Activated CD4-positive, alpha-beta T cell treated with anti-CD3 and anti-CD28 coated beads, Interleukin-2, amount 10 ng/mL, durations not matched to agents 24 days and 14 days (primary cell): Measurements from ENCODE around the gene SV2B. TPM values are rescaled to one million over a fixed set of nuclear protein-coding genes. Genes with fewer than 3 reads are reported as not detected.

Experiments used
- DNase-seq: peaks from one replicate; pipeline ENCODE4 v3.0.0; 2022
- H3K27ac Mint-ChIP-seq: one replicate; pipeline ENCODE4 v1.8.0; 2022; ENCODE audit warnings: mild to moderate bottlenecking, mixed read lengths
- H3K27me3 Mint-ChIP-seq: one replicate; pipeline ENCODE4 v1.8.0; 2022; ENCODE audit warnings: mixed read lengths
- H3K36me3 Mint-ChIP-seq: one replicate; pipeline ENCODE4 v1.8.0; 2022; ENCODE audit warnings: low read depth, mild to moderate bottlenecking, mixed read lengths
- H3K4me1 Mint-ChIP-seq: one replicate; pipeline ENCODE4 v1.8.0; 2021; ENCODE audit warnings: mixed read lengths
- H3K4me3 Mint-ChIP-seq: one replicate; pipeline ENCODE4 v1.8.0; 2022; ENCODE audit warnings: mild to moderate bottlenecking, moderate library complexity, mixed read lengths
- H3K9me3 Mint-ChIP-seq: one replicate; pipeline ENCODE4 v1.8.0; 2021; ENCODE audit warnings: mixed read lengths
- intact Hi-C: fragments of 100-400 bp; cut with micrococcal nuclease; formaldehyde crosslinking; loops from one replicate; pipeline ENCODE4 v1.15.1; 2023
- total RNA-seq: library from RNA; stranded (reverse); gene quantifications from 2 replicates; pipeline ENCODE4 v1.2.3, GENCODE V29; 2022

Gene SV2B
- total RNA-seq, 1 donor from 2014 or later, result 0.07 TPM

GRCh38 chr15:91114301-91114700 lies 14.2 kb downstream of the SV2B start:
- no peak for DNase-seq
- intact Hi-C loops, result no loop called here
- H3K4me1 Mint-ChIP-seq, result peaks cover 6% of the 10 kb centered on the region
- H3K36me3 Mint-ChIP-seq, result no peaks in the 10 kb centered on the region
- no peak overlapping the region for H3K4me3 Mint-ChIP-seq
- peaks cover 19% of the 10 kb centered on the region for H3K27me3 Mint-ChIP-seq
- H3K9me3 Mint-ChIP-seq, result no peaks in the 10 kb centered on the region
- no peak overlapping the region for H3K27ac Mint-ChIP-seq

DNA sequence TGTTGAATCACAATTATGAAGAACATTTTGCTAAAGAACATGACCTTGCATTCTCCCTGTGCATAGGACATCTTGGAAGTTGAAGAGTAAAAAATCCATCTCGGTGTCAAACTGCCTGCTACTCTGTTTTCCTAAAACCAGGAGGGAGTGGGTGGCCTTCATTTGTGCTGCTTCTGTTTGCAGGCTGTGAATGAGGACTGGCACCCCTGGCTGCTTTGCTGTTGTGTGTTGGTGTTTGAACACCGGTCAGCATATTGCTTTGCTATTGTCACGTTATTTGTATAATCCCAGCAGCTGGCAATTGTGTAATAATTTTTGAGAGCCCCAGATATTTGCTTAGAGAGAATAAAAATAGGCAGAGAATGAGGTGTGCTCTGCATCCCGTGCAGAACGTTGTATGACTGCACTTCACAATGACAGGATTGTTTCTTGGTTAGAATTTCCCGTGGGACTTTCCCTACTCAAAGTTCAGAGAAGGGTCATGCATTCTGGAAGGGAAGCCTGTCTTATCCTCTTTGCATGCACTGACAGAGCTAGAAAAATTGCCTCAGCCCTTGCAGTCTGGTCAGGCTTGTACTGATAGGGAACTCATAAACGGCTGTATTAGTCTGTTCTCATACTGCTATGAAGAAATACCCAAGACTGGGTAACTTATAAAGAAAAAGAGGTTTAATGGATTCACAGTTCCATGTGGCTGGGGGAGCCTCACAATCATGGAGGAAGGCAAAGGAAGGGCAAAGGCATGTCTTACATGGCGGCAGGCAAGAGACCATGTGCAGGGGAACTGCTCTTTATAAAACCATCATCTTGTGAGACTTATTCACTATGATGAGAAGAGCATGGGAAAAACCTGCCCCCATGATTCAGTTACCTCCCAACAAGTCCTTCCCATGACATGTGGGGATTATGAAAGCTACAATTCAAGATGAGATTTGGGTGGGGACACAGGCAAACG lies 16.3 kb downstream of the SV2B start:
- DNase-seq, result no peak
- Mint-ChIP-seq H3K27me3 (peaks cover 24% of the 10 kb centered on the region), H3K27ac (no peak overlapping the region), H3K4me1 (peaks cover 6% of the 10 kb centered on the region), H3K4me3 (no peak overlapping the region), H3K9me3 (no peaks in the 10 kb centered on the region), H3K36me3 (no peaks in the 10 kb centered on the region)
- intact Hi-C loops, result no loop called here

GRCh38 chr15:91117375-91117774 lies 17.3 kb downstream of the SV2B start:
- Mint-ChIP-seq H3K9me3 (no peaks in the 10 kb centered on the region), H3K4me3 (no peak overlapping the region), H3K4me1 (peaks cover 6% of the 10 kb centered on the region), H3K36me3 (no peaks in the 10 kb centered on the region), H3K27me3 (peaks cover 24% of the 10 kb centered on the region), H3K27ac (no peak overlapping the region)
- DNase-seq, result no peak
- intact Hi-C loops, result no loop called here

DNA sequence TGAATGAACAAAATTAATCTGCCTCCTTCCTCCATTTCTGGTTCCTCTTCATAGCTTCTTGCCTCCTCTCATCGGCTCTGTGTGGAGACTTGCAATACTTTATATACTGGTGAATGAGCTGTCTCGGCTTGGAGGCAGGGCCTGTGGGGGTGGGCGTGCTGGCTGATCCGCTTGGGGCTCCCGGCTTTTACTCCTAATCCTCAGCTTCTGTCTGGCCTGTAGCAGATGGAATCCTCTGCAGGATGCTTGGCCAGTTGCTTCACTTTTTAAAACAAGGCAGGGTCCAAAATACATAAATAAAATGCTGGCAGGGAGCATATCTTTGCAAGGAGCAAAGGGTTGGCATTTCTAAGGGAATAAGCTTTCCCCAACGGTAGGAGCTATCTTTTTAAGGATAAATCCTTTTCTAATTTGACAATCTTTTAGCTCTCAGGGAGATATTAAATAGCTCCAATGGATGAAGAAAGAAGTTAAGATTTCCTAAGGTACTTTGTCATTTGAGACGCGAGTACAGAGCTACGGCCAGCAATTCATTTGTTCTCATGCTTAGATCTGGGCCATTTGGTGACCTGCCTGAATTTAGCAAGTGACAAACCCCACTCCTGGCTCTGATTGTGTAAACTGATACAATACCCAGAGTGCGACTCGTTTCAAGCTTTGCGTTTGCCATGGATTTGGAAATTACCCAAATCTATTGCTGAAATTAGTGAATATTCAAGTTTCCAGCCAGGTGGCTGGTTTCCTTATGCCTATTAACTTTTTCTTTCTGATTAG lies 18.9 kb downstream of the SV2B start:
- Mint-ChIP-seq H3K27ac (no peak overlapping the region), H3K4me1 (peaks cover 6% of the 10 kb centered on the region), H3K27me3 (peaks cover 25% of the 10 kb centered on the region), H3K36me3 (no peaks in the 10 kb centered on the region), H3K4me3 (no peak overlapping the region), H3K9me3 (no peaks in the 10 kb centered on the region)
- intact Hi-C loops, result no loop called here
- DNase-seq, result no peak

- H3K9me3 Mint-ChIP-seq, result no peaks in the 10 kb centered on the region
- H3K27ac Mint-ChIP-seq, result no peak overlapping the region
- DNase-seq, result no peak
- intact Hi-C loops, result no loop called here
- H3K4me1 Mint-ChIP-seq, result no peaks in the 10 kb centered on the region
- H3K36me3 Mint-ChIP-seq, result no peaks in the 10 kb centered on the region
- peaks cover 29% of the 10 kb centered on the region for H3K27me3 Mint-ChIP-seq
- H3K4me3 Mint-ChIP-seq, result no peak overlapping the region
Observed at GRCh38 chr15:91122296-91122695, 22.2 kb downstream of the SV2B start.

- intact Hi-C loops, result no loop called here
Observed at GRCh38 chr15:91124132-91124531, 24.1 kb downstream of the SV2B start.

GRCh38 chr15:91125162-91125561 lies 25.1 kb downstream of the SV2B start:
- H3K27me3 Mint-ChIP-seq, result peaks cover 23% of the 10 kb centered on the region
- H3K9me3 Mint-ChIP-seq, result no peaks in the 10 kb centered on the region
- H3K4me3 Mint-ChIP-seq, result no peak overlapping the region
- no peak for DNase-seq
- no peaks in the 10 kb centered on the region for H3K4me1 Mint-ChIP-seq
- no peak overlapping the region for H3K27ac Mint-ChIP-seq
- no peaks in the 10 kb centered on the region for H3K36me3 Mint-ChIP-seq
- intact Hi-C loops, result no loop called here

More at GRCh38 chr15:91124132-91124531, 24.1 kb downstream of the SV2B start:
- Mint-ChIP-seq H3K27ac (no peak overlapping the region), H3K27me3 (peaks cover 25% of the 10 kb centered on the region), H3K36me3 (no peaks in the 10 kb centered on the region), H3K4me3 (no peak overlapping the region), H3K4me1 (no peaks in the 10 kb centered on the region), H3K9me3 (no peaks in the 10 kb centered on the region)
- no peak for DNase-seq

GRCh38 chr15:91126080-91126479 lies 26.0 kb downstream of the SV2B start:
- Mint-ChIP-seq H3K4me1 (no peaks in the 10 kb centered on the region), H3K27ac (no peak overlapping the region), H3K9me3 (no peaks in the 10 kb centered on the region), H3K4me3 (no peak overlapping the region), H3K36me3 (no peaks in the 10 kb centered on the region), H3K27me3 (peaks cover 20% of the 10 kb centered on the region)
- intact Hi-C loops, result no loop called here
- no peak for DNase-seq

DNA sequence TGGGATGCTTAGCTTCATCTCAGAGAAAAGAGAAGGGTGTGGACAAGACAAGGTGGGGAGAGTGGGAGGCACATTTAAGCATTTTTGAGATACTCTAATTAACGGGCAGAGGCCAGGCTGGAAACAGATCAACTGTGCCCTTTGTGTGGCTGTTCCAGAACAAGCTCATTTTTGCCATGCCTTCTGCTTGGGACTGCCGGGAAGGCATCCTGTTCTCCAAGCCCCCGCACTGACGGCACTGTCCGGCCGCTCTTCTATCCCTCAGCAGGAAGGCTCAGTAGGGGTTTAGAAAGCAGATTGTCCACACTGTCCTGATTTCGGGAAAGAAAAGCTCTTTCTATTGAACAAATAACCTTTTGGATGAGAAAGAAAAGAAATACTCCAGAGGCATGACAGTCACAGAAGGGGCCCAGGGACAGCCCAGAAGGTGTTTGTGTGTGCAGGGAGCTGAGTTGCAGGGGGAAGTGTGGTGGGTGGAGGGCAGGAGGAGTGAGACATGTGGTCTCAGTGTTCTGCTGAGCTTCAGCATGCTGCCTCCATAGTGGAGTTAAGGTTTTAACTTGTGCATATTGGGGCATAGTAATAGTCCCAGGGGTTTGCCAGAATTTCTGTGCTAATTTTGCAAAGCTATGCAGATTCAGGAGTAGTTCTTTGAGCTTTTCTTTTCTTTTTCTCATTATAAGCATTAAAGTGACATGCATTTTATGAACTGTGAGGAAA lies 27.3 kb downstream of the SV2B start:
- no peak for DNase-seq
- no peaks in the 10 kb centered on the region for H3K4me1 Mint-ChIP-seq
- intact Hi-C loops, result no loop called here
- H3K36me3 Mint-ChIP-seq, result no peaks in the 10 kb centered on the region
- peaks cover 20% of the 10 kb centered on the region for H3K27me3 Mint-ChIP-seq
- no peak overlapping the region for H3K27ac Mint-ChIP-seq
- H3K9me3 Mint-ChIP-seq, result no peaks in the 10 kb centered on the region
- H3K4me3 Mint-ChIP-seq, result no peak overlapping the region

DNA sequence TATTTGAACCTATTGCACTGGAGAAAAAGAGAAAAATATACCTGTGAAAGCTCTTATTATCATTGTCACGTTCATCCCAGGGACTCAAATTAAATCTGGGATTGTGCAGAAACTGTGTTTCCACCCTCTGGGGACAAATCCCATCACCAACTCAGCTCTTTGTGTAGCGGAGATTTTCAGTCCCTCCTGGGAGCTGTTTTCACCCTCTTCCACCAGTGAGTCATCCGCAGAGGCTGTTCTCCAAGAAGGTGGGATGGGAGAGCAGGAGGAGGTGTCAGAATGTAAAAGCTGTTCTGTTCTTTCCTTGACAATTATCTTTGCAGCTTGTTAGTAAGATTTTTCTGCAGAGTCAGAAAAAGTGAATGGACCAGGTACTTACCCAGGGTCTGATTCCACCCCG lies 28.0 kb downstream of the SV2B start:
- H3K27ac Mint-ChIP-seq, result no peak overlapping the region
- no peak overlapping the region for H3K4me3 Mint-ChIP-seq
- no peaks in the 10 kb centered on the region for H3K4me1 Mint-ChIP-seq
- H3K27me3 Mint-ChIP-seq, result peaks cover 20% of the 10 kb centered on the region
- intact Hi-C loops, result no loop called here
- no peaks in the 10 kb centered on the region for H3K36me3 Mint-ChIP-seq
- DNase-seq, result no peak
- H3K9me3 Mint-ChIP-seq, result no peaks in the 10 kb centered on the region

- Mint-ChIP-seq H3K27ac (no peak overlapping the region), H3K4me3 (no peak overlapping the region), H3K9me3 (no peaks in the 10 kb centered on the region), H3K4me1 (no peaks in the 10 kb centered on the region), H3K27me3 (peaks cover 19% of the 10 kb centered on the region), H3K36me3 (no peaks in the 10 kb centered on the region)
- intact Hi-C loops, result no loop called here
- DNase-seq, result no peak
Observed at GRCh38 chr15:91129436-91129835, 29.4 kb downstream of the SV2B start.

- intact Hi-C loops, result no loop called here
- Mint-ChIP-seq H3K27ac (no peak overlapping the region), H3K9me3 (no peaks in the 10 kb centered on the region), H3K4me1 (no peaks in the 10 kb centered on the region), H3K36me3 (no peaks in the 10 kb centered on the region), H3K27me3 (peaks cover 14% of the 10 kb centered on the region), H3K4me3 (no peak overlapping the region)
- no peak for DNase-seq
Observed at GRCh38 chr15:91132079-91132478, 32.0 kb downstream of the SV2B start.

DNA sequence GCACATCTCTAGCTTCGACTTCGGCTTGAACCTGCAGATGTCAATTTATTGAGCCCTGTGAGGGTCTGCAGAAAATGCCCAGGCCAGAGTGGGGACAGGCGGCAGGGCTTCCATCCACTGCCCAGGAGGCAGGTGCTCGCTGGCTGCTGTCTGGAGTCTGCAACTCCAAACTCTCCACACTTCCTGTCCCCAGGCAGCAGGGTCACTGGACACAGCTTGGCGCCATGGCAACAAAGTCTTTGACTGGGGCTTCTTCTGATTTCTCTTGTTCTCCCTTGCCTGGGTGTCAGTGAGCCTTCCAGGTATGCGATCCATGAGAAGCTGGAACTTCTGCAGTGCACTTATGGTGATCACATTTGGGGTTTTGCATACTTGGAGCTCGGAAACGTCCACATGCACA lies 33.5 kb downstream of the SV2B start:
- Mint-ChIP-seq H3K4me3 (no peak overlapping the region), H3K27me3 (peaks cover 13% of the 10 kb centered on the region), H3K27ac (no peak overlapping the region), H3K4me1 (no peaks in the 10 kb centered on the region), H3K9me3 (no peaks in the 10 kb centered on the region), H3K36me3 (no peaks in the 10 kb centered on the region)
- no peak for DNase-seq
- intact Hi-C loops, result no loop called here
